ENCODE data around the gene RBM44.

- TF ChIP-seq POLR2AphosphoS5 (IDR thresholded peaks at IDR 0.05) = no peak
- no peak for TF ChIP-seq CTCF (IDR thresholded peaks at IDR 0.05 in 8 of 11, conservative IDR thresholded peaks at IDR 0.05 in 3 of 11)
- TF ChIP-seq POLR2A (IDR thresholded peaks at IDR 0.05) = no peak
Observed at GRCh38 chr2:237830522-237830921, 31.9 kb downstream of the RBM44 start.

All from spleen (tissue), 7 donors.